HTR-8/SVneo (cell line): ENCODE results near the gene EEF1AKMT3.
"Not testable (repeated sequence)": the region's sequence is repeated elsewhere in the genome, so short reads cannot be mapped to it uniquely, and the experiment has no call there.

Experiments used
- DNase-seq: peaks from one replicate; pipeline ENCODE4 v3.0.0; 2011; ENCODE audit warnings: low spot score, mixed read lengths; ENCODE audit not compliant: insufficient read length
- FAIRE-seq: peaks from 2 replicates; lab custom pipeline; 2011; peaks lifted over from hg19 to GRCh38; lab: Jason Lieb, UNC

EEF1AKMT3 gene

DNA sequence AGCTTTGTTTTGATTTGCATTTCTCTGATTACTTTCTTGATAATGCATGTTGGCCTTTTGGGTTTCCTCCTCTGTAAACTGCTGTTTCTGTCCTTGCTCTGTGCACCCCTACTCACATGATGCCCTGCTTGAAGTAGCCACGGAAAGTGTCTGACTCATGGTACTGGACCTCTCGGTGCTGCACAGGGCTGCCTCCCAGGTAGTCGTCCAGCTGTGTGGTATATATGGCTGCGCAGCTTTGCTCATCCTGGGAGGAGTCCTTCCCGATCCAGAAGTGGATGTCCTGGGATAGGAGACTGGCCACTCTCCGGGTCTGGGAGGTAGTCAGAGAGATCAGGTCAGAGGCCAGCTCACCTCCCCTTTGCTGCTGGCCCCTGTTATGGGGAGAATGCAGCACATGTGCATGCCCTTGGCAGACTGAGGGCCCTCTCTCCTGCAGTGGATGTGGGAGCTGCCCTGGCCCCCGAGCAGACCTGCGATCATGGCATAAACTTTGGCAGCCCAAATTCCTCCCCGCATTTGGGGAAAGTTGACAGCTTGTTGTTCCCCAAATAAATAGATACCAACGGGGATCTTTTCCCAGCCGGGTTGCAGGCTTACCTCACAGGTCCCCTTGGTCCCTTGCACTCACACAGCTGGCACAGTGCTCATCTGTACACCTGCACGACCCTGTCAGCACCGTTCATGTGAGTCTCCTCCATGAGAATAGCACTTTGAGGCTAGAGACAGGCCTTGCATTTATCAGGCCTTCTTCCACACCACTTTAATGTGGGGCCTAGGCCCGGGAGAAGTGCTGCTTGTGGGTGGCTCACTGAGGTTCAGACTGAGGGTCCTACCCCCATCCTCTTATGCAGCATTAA is 40.9 kb downstream of the EEF1AKMT3 start:
- FAIRE-seq (no peak), DNase-seq (no peak)

DNA sequence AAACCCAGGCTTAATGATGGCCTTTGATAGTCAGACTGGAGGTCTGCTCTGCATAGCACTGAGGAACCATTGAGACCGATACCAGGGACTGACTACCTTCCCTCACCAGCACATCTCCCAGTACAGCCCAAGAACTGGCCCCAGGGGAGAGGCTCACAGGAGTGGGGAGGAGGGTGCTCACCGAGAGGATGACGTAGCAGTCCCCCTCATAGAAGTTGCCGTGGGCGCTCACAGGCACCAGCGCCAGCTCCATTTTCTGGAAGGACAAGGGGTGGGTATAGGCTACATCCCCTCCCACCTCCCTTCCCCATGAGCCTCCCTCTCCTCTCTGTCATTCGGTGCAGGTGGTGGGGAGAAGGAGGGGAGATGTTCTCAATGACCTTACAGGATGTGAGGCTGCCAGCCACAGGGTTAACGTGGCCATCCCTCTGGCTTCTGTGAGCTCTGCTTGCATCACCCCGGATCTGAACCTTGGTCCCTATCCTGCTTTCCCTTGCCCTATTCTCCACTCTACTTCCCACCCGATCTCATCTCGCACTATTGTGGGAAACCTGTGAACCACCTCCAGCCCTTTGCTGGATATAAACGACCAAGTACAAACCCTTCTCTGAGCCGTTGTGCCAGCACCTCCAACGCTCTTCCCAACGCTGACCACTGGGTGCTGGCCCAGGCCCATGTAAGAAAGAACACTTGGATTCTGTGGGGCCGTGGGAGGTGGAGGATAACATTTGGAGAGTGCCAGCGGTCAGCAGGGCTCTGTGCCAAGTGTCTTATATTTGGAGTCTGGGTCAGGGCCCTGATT is 41.8 kb downstream of the EEF1AKMT3 start:
- DNase-seq = no peak
- FAIRE-seq = no peak

DNA sequence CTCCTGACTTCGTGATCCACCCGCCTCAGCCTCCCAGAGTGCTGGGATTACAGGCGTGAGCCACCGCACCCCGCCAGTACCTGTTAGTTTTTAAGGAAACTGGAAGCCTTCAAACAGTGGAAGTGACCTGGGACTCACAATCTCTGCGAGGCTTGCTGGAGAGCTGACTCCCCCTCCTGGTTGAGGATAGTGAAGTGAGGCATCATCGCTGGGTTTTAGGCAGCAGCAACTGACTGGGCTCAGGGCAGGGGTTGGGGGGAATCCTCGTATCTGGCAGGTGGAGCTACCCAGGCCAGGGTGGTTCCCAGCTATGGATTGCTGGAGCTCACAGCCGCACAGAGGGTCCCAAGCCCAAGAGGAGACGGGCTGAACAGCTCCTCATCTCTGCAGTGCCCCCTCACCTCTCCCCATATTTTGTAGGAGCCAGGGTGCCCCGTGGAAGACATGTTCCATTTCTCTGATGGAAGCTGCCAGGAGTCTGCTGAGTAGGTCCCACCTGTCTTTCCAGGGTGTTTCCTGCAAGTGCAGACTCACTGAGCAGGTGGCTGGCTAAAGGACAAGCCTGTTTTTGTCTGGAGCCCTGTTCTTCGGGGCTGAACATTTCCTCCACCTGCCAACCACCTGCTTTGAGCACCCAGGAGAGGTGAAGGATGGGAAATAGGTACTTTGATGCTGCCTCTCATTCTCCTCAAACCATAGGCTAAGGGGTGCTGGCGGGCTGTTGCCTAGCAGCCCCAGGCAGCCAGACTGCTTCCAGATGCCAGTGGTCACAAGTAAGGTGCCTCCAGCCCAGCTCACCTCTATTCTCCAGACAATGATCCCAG is 43.0 kb downstream of the EEF1AKMT3 start:
- no peak for DNase-seq
- FAIRE-seq = no peak

DNA sequence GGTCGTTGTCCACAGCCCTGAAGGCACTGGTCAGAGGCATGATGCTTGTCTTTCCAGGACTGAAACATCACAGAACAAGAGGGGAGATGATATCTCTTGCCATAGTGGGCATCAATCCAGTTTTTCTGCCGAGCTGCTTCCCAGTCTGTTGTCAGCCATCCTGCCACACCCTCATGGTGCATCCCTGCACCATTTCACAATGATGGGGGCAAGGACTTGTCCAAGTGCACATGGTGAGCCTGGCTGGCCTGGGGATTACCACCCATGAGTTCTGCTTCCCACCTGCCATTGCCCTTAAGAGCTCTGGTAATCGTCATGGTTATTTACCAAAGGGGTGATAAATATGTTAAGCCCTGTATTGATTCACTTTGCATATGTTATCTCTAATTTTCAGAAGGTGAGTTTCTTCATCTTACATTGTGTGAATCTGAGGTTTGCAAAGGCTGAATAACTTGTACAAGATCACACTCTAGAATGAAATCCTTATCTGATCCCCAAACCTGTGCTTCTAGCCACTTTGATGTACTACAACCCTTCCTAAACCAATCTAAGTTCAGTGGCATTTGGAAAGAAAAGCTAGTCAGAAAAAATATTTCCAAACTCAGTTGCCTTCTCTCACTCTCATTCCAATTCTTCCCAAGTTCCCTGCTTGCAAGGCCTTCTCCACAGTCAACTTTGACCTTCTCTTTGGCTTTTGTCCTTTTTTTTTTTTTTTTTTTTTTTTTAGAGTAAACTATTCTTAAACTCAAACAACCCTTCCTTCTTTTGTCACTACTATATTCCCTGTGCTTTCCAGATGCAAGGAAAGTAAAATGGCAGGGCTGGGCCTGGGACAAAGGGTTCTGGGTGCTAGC is 43.8 kb downstream of the EEF1AKMT3 start:
- DNase-seq (no peak), FAIRE-seq (no peak)

- no peak for DNase-seq
These were observed 44.4 kb downstream of the EEF1AKMT3 start for GRCh38 chr12:57816855-57817151.

GRCh38 chr12:57817261-57817989 is 45.0 kb downstream of the EEF1AKMT3 start:
- no peak for DNase-seq
- FAIRE-seq = no peak

More at GRCh38 chr12:57816855-57817151, 44.4 kb downstream of the EEF1AKMT3 start:
- no peak for FAIRE-seq

DNA sequence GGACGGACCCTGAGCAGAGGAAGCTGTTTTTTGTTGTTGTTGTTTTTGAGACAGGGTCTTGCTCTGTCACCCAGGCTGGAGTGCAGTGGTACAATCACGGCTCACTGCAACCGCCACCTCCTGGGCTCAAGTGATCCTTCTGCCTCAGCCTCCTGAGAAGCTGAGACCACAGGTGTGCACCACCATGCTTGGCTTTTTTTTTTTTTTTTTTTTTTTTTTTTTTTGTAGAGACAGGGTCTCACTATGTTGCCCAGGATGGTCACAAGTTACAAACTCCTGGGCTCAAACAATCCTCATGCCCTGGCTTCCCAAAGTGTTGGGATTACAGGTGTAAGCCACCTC is 45.5 kb downstream of the EEF1AKMT3 start:
- FAIRE-seq, DNase-seq: not testable (repeated sequence)

GRCh38 chr12:57820119-57820518 is 47.7 kb downstream of the EEF1AKMT3 start:
- DNase-seq, FAIRE-seq: not testable (repeated sequence)

GRCh38 chr12:57821015-57821414 is 48.6 kb downstream of the EEF1AKMT3 start:
- not testable (repeated sequence) for FAIRE-seq

DNA sequence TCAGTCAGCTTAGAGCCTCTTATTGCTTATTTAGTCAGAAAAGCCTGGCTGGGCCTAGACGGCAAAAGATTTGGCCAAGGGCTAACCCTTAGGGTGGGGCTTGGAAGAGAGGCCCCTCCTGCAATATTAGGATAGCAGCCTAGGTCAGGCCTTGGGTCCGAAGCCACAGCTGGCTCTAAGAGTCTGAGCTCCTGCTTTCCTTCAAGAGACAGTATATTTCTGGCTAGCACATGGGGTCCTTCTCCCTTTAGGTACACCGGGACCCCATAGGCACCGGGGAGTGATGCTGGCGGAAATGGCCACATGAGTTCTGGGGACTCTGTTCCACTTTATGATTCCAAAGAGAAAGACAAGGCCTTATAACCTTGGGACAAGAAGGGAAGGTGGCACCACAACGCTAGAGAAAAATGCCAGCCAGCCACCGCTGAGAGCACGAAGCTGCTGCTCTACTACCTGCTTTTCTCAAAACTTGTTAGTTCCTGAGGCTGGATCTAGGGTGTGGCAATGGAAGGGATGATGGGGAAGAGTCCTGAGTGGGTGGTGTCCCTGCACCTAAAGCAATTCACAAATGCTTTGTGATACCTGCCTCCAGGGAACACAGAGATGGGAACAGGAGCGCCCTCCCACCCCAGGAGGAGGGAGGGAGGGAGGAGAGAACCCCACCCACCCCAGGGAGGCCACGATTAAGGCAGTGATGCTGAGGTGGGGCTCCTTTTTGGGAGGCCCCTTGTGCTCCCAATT is 49.2 kb downstream of the EEF1AKMT3 start:
- DNase-seq (no peak), FAIRE-seq (no peak)

More at GRCh38 chr12:57821015-57821414, 48.6 kb downstream of the EEF1AKMT3 start:
- DNase-seq = not testable (repeated sequence)

GRCh38 chr12:57822392-57823130 is 50.1 kb downstream of the EEF1AKMT3 start:
- no peak for DNase-seq
- no peak for FAIRE-seq

DNA sequence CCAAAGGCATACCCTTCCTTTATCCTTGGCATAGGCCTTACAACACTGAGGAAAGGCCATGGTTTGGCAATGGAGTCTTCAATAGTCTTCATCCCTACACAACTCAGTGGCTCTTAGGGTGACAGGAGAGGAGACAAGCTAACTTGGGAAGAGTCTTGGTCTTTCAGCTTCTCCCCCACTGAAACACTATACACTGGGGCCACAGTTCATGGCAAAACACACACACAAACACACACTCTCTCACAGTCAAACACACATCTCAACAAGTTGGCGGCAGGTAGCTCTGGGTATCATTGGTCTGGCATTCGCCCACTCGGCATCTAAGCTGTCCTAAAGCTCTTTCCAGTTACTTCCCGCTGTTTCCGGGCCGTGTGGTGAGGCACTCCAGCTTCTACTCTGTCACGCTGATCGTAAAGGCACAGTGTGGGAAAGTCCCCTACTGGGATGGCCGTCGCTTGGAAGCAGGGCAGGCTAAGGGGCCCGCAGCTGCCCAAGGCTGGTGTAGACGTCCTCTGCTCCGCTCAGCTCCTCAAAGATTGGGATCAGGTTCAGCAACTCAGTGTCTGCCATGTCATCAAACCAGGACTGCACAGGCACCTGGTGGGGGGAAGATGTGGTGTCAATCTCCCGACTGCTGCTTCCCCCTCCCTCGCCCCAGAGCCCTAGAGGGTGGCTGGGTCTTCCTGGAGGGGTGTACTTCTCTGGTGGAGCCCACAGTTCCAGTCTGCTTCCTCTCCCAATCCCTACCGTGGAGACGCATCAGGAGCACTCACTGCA is 50.9 kb downstream of the EEF1AKMT3 start:
- no peak for FAIRE-seq

DNA sequence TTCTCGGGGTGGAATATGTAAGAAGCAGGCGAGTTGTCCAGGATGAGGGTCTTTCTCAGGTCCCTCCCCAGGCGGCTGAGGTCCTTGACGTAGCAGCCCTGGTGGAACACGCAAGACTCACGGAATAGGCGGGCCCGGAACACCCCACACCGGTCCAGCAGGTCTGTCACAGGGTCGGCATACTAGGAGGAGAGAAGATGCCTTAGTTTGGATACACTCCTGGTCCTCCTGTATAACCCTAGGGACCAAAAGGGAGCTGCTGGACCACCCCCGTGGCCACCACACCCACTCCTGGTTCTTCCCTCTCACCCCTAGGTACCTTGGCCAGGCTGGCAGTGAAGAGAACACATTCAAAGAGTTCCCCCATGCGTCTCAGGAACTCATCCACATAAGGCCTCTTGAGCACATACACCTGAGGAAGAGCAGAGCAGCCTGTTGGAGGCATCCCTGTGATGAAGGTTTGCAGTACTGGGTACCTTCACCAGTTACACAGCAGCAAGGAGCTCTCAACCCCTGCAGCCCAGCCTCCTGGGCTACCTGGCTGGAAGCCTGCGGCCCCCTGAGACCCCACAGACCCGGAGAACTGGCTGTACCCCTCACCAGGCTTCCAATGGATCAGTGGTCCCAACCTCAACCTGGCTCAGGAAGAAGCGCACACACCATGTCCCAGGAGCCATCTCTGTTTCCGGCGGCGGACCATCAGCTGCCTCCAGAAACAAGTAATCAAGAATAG is 51.7 kb downstream of the EEF1AKMT3 start:
- FAIRE-seq (no peak), DNase-seq (no peak)

More for the DNA sequence above, 50.9 kb downstream of the EEF1AKMT3 start:
- no peak for DNase-seq

GRCh38 chr12:57825451-57825850 is 53.0 kb downstream of the EEF1AKMT3 start:
- no peak for FAIRE-seq
- no peak for DNase-seq

DNA sequence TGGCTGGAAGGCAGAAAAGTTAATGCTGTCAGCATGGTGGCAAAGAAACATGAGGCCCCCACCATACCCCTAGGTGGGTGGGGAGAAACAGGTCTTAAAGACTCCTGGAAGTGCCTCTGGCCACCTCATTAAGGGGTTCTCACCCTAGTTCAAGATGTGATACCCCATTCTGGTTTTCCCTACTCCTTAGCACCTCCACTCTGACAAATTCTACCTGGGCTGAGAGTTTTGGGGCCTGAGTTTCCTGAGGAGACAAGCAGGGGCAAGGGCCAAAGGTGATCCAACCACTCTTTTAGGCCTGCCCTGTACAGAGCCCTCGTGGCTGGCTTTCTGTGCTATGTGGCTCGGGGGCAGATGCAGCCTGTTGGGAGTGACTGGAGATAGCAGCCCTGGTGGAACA is 54.0 kb downstream of the EEF1AKMT3 start:
- FAIRE-seq (no peak), DNase-seq (no peak)

DNA sequence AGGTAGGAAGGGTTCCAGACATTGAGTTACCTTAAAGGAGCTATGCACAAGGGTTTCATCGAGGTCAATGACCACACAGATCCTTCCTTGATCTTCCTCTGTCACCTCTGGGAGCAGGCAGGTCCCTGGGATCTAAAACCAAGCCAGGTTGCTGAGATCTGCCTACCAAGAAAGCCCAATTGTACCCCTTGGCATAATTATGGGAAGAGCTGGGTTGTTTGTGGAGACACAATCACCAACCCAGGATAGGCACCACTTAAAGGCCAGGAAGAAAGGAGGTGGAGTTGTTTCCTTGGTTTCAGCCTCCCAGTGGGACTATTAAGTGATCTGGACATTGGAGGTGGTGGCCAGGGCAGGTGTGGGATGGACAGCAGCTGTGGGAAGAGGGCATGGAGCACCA is 54.6 kb downstream of the EEF1AKMT3 start:
- DNase-seq (no peak), FAIRE-seq (no peak)
